SW480 (cell line): Measurements from ENCODE around the gene DCUN1D3.
A peak's percentile ranks its signal among the peaks of the same experiment; 100 is the strongest.
"Not testable (repeated sequence)": the region's sequence is repeated elsewhere in the genome, so short reads cannot be mapped to it uniquely, and the experiment has no call there.

Experiments
- DNase-seq: peaks from one replicate; pipeline ENCODE4 v3.0.0-alpha.2; 2016; ENCODE audit warnings: low spot score

Gene DCUN1D3, protein sequence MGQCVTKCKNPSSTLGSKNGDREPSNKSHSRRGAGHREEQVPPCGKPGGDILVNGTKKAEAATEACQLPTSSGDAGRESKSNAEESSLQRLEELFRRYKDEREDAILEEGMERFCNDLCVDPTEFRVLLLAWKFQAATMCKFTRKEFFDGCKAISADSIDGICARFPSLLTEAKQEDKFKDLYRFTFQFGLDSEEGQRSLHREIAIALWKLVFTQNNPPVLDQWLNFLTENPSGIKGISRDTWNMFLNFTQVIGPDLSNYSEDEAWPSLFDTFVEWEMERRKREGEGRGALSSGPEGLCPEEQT

DNA sequence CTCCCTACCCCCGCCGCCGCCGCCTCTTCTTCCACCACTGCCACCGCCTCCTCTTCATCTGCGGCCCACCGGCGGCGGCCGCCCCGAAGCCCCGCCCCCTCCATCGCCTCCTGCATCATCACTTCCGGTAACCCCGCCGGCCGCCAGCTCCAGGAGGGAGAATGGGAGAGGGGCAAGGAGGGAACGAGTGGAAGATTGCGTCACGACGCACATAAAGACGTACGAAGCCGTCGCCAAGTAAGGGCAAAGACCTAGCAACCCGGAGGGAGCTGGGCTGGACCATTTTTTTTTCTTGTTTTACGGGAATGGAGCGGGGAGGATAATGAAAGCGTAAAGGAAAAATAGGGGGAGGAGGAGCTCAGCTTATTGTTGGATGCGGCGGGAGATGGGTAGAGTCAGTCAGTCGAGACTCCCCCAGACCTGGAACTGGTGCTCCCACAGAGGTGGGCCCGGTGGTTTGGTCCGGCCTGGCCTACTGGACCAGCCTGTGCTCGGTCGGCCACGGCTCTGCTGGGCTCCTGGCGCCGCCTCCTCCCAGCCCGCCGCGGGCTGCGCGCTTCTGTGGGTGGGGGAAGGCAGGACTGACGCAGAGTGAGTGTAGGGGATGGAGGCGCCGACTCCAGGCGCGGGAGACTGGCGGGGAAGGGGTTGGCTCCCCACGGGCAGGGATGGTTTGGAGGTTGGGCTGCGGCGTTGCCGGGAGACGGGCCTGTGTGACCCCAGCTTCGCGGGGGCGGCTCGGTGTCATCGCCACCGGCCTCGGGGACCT is at the start of gene DCUN1D3, which contains the start of gene LYRM1:
Gene DCUN1D3, minus strand, starts transcription at position 60 of the 769 bp plus-strand sequence. CDS start 37,820 bp downstream, outside the sequence.
Gene LYRM1, plus strand, starts transcription at position 473 of the 769 bp plus-strand sequence. CDS start 14,785 bp downstream, outside the sequence.
- peak; percentile 98 for DNase-seq

GRCh38 chr16:20949660-20950059 is 49.5 kb upstream of the DCUN1D3 start:
- DNase-seq: no peak

DNA sequence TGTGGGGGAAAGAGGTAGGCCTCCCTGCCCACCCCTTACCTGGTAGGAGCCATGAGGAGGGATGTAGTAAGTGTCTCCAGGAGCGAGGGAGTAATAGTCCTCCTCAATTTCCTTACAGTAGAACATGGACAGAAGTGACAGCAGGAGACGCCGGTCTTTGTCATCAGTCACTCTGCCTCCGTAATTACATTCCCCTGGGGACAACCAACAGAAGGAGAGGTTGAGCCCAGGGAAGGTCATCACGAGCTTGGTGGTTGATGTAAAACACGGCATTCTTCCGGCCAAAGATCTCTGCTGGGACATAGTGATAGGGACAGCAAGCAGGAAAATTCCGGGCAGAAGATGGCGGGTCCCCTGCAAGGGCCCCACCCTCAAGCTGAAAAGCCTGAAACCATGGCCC is 48.3 kb upstream of the DCUN1D3 start:
- no peak for DNase-seq

- DNase-seq: no peak
Measured at GRCh38 chr16:20946015-20946629, 46.0 kb upstream of the DCUN1D3 start.

- not testable (repeated sequence) for DNase-seq
Measured at GRCh38 chr16:20945575-20945875, 45.4 kb upstream of the DCUN1D3 start.

DNA sequence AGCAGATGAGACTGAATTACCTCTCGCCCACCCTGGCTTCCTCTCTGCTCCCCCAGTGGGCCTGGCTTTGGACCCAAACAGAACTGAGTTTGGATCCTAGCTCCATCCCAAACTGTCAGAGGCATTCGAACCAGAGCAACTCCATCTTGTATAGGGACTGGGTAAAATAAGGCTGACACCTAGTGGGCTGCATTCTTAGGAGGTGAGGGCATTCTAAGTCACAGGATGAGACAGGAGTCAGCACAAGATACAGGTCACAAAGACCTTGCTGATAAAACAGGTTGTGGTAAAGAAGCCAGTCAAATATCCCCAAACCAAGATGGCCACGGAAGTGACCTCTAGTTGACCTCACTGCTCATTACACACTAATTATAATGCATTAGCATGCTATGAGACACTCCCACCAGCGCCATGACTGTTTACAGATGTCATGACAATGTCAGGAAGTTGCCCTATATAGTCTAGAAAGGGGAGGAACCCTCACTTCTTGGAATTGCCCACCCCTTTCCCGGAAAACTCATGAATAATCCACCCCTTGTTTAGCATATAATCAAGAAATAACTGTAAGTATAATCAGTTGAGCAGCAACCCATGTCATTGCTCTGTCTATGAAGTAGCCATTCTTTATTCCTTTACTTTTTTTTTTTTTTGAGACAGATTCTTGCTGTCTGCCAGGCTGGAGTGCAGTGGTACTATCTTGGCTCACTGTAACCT is 44.9 kb upstream of the DCUN1D3 start:
- peak; percentile 35 for DNase-seq

- peak; percentile 54 for DNase-seq
Measured at GRCh38 chr16:20942256-20942655, 42.1 kb upstream of the DCUN1D3 start.

DNA sequence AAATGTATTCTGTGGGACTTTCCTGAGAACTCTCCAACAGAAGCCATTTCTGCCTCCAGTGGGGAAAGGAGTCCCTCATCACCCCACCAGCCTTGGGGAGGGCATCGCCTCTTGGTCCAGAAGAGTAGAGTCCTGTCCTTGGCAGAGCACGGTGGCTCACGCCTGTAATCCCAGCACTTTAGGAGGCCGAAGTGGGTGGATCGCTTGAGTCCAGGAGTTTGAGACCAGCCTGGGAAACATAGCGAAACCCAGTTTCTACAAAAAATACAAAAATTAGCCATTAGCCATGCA is 41.4 kb upstream of the DCUN1D3 start:
- DNase-seq: no peak

DNA sequence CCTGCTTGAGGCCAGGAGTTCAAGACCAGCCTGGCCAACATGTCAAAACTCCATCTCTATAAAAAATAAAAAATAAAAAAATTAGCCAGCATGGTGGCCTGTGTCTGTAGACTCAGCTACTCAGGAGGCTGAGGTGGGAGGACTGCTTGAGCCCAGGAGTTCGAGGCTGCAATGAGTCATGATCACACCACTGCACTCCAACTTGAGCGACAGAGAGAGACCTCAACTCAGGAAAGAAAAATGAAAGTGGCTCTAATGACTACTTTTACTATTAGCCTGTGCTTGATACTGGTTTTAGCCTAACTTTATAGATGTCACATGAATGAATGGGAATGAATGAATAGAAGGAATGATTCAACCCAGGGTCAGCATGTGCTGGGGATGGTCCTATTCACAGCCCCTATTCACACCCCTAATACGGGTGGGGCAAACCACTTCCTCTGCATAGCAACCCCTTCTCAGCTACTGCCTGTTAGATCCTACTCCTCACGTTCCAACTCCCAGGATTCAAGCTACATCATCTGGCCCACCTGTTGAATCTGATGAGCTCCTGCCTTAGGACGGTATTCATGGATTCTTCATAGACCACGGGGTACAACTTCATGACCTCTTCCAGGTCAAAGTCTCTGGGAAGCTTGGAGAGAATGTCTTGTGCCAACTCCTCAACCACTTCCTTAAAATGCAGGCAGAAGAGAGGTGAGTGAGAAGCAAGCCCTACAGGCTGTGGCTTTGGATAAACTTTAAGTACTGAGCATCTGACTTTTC is 40.9 kb upstream of the DCUN1D3 start:
- DNase-seq: peak; percentile 72

GRCh38 chr16:20939611-20940010 is 39.5 kb upstream of the DCUN1D3 start:
- no peak for DNase-seq

GRCh38 chr16:20938426-20938825 is 38.3 kb upstream of the DCUN1D3 start:
- DNase-seq: peak; percentile 51

DNA sequence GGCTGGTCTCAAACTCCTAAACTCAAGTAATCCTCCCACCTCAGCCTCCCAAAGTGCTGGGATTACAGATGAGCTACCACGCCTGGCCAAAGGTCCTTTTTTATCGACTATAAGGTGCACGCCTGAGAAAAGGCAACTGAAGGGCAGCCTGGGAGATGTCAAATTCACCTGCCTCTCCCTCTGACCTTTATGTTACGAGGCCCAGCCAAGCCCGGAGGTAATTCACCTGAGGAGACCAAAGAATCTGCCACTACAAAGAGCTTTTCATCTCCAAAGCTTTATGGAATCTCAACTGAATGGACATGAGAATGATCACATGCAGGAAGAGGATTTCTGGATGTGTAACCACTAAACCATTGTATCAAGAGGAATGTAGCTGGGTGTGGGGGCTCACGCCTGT is 37.6 kb upstream of the DCUN1D3 start:
- DNase-seq: peak; percentile 99

DNA sequence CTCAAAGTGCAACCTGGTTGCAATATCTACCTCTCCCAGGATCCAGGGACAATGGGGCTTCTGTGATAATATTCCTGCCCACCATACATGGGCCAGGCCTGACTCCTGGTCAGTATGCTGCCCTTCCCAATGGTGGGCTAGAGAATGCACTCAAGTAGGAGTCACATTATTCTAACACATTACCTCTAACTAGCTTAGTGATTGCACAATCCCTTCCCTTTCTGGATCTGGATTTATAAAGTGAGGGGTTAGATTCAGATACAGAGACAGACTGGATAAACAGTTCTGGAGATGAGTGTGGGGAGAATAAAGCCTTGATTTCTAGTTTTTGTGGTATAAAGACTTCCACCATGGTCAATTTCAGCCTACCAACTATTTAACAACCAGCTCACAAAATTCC is 33.4 kb upstream of the DCUN1D3 start:
- DNase-seq: no peak

DNA sequence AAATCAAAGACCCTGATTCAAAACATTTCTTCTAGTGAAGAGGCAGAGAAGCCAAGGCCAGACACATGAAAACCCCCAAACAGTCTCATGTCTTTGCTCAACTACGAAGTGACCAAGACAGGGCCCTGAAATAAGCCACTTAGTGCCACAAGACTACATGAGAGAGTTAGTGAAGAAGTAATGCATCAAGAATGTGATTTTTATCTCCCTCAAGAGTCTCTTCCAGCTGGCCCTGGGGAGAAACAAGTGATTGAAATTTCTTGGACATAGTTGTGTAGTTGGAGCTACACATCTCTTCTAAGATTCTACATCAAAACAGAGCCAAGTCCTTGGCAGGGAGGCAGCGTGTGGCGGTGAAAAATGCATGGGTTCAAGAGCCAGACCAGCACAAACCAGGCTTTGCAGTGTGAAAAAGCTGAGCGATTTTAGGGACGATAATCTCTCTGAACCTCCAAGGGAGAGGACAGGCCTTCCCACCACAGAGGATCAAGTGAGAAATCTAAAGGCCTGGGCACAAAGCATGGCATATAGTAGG is 31.0 kb upstream of the DCUN1D3 start:
- DNase-seq: no peak

DNA sequence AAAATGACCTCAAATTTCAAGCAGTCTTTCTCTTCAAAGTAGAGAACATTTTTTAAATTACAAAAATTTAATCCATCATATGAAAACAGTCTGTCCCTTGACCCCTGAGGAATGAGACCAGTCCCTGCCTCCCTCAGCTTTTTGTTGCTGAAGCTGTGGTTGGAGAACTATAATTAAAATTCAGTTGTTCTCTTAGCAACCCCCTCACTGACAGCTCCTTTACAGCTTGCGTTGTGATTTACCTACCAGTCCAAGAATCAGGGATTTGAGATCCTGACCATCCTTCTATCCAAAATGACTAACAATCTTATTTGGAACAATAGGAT is 30.2 kb upstream of the DCUN1D3 start:
- DNase-seq: no peak

DNA sequence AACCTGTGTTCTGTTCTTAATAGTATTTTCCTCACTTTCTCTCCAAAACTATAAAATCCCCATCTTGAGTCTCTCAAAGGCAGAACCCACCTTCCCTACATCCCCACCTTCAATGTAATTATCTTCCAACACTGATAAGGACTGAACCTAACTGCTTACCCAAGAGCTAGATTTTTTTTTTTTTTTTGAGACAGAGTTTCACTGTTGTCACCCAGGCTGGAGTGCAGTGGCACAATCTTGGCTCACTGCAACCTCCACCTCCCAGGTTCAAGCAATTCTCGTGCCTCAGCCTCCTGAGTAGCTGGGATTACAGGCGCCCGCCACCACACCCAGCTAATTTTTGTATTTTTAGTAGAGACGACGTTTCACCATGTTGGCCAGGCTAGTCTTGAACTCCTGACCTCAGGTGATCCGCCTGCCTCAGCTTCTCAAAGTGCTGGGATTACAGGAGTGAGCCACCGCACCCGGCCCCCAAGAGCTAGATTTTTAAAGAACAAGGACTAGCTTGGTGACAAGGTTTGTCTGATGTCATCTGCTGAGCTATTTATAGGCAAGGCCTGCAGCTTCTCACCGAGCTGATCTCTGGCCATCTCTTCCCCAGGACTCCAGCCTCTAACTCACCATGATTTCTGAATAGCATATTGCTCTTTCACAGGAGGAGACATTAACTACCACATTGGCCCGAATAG is 29.7 kb upstream of the DCUN1D3 start:
- not testable (repeated sequence) for DNase-seq

DNA sequence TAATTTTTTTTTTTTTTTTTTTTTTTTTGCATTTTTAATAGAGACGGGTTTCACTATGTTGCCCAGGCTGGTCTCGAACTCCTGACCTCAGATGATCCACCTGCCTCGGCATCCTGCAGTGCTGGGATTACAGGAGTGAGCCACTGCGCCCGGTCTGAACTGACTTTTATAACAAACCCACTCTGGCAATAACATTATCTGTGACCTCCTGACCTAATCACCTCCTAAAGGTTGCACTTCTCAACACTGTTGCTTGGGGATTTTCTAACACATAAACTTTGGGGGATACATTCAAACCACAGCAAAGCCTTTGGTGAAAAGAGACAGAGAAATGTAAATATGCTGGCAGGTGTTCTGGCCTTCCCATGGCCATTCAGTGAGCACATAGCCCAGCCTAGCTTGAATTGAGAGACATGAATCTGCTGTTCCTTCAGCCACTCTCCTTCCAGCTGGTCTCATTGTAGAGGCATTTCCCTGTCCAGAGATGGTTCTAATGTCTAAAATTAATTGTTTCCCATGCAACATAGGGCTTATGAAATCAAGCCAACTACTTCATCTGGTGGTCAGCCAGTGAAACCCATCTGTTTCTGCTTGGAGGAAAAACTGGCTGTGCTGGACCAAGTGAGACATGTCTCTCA is 28.7 kb upstream of the DCUN1D3 start:
- no peak for DNase-seq

GRCh38 chr16:20925751-20926150 is 25.6 kb upstream of the DCUN1D3 start:
- DNase-seq: no peak

DNA sequence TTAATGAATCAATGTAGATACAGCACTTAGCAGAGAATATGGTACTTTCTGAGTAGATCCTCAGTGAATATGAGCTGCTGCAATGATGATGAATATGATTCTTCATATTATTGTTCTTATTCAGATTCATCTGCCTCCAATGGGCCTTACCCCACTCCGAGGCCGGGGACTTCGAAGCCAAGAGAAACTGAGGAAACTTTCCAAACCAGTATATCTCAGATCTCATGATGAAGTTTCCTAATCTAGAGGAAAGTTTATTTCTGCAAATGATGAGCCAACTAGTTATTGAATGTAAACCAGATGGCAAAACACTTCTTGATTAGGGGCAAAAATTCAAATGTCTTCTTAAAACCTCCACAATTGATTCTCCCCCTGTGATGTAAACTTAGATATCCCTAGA is 23.7 kb upstream of the DCUN1D3 start:
- no peak for DNase-seq

DNA sequence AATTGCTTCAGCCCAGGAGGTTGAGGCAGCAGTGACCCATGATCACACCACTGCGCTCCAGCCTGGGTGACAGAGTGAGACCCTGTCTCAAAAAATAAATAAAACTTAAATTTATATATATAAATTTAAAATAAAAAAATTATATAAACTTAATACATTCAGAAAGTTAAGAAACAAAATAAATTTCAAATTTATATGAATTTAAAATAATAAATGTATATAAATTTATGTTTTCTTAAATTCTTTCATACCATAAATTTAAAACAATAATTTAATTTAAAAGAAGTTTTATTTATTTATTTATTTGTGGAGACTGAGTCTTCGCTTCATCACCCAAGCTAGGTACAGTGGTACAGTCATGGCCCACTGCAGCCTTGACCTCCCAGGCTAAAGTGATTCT is 20.6 kb upstream of the DCUN1D3 start:
- DNase-seq: no peak

DNA sequence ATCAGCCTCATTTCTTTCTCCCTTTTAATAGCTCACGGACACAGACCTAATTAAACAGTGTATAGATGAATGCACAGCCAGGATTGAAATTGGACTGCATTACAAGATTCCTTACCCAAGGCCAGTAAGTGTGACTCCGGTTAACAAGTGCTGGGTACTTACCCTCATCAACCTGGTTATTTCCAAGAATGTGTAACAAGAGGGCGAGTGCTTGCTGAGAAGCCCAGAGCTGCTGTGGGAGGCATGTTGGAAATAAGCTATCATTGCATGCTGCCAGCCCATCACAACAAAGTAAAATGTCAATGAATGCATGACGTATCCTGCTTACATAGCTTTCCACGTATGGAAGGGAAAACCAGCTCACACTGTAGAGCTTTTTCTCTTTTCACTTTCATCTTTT is 19.9 kb upstream of the DCUN1D3 start:
- no peak for DNase-seq
